Measurements from ENCODE around the gene WSB1.

Gene WSB1

GRCh38 chr17:27339836-27340550 is 46.1 kb downstream of the WSB1 start:
- no peak for DNase-seq

DNA sequence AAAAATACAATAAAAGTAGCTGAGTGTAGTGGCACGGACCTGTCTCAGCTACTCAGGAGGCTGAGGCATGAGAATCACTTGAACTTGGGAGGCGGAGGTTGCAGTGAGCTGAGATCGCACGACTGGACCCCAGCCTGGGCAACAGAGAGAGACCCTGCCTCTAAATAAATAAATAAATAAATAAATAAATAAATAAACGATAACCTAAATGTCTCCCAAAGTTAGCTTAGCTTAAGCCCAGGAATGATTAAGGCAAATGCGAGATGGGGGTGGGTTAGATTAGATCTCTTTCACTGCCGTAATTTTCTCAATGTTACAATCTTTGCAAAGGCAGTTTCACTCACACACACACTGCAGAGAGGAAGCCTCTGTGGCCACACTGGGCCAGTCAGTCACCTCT is 46.7 kb downstream of the WSB1 start:
- DNase-seq = no peak

GRCh38 chr17:27341041-27341471 is 47.1 kb downstream of the WSB1 start:
- no peak for DNase-seq

GRCh38 chr17:27342059-27342458 is 48.1 kb downstream of the WSB1 start:
- no peak for DNase-seq

- DNase-seq = no peak
Measured at GRCh38 chr17:27343294-27343693, 49.4 kb downstream of the WSB1 start.

DNA sequence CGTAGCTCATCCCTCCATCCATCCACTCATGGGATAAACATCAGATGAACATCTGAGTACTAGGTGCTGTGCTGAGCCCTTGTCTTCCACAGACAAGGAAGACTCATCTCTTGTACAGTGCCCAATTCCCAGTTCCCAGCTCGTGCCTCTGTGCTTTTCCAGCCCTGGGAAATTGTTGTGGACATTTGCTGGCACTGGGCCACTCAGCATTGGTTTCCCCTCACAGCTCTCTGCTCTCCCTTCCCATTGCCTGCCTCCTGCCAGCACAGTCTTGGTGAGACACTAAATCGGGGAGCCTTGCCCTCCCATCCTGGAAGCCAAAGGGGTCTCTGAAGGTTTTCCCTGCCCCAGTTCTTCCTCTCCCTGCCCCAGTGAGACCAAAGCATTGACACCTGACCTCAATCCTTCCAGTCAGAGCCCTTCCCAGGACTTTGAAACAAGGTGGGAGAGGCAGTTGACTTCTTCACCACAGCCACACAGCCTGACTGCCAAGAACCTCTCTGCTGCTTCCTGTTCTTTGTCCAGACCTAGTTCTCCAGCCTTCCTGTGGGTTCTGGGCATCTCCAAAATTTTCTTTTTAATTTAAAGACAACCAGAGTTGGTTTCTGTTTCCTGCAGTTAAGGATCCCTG is 50.2 kb downstream of the WSB1 start:
- no peak for DNase-seq

- DNase-seq = no peak
Measured at GRCh38 chr17:27345141-27345904, 51.4 kb downstream of the WSB1 start.

DNA sequence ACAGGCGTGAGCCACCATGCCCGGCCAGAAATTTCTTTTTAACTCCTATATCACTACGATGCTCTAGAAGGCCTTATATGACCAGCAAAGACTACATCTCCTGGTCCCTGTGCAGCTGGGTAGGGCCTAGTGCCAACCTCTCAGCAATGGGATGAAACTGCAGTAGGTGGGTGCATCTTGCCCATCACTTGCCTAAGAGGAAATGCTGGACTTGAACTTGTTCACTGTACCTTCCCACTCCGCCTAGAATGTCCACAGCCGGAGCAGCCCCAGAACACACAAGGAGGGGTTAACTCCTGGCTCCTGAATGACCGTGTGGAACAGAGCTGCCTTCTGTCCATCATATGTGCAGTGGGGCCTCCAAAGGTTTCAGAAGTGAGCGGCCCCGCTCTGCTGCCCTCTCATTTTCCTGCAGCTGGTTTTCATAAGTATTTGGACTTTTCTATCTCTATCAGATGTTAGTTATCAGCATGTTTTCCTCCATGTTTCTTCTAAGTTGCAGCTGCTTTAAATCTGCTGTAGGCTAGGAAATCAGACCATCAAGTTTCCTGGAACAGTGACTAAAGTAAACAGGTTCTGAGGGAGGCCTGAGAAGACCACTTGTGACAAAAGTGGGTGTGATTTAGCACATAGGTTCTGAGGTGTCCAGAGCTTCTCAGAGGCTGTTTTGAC is 52.5 kb downstream of the WSB1 start:
- DNase-seq = no peak

DNA sequence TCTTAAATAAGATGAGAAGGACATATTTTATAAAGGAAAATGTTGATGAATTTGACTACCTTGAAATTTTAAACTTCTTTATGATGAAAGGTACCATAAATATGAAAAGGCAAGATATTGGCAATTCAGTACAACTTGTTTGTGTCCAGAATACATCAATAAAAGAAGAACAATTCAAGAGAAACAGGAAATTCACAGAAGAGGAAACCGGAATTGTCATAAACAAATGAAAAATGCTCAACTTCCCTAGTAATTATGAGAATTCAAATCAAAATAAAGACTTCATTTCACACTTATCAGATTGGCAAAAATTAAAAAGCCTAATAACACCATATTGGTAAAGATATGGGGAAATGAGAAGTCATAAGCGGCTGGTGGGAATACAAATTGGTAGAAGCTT is 54.3 kb downstream of the WSB1 start:
- DNase-seq = no peak

DNA sequence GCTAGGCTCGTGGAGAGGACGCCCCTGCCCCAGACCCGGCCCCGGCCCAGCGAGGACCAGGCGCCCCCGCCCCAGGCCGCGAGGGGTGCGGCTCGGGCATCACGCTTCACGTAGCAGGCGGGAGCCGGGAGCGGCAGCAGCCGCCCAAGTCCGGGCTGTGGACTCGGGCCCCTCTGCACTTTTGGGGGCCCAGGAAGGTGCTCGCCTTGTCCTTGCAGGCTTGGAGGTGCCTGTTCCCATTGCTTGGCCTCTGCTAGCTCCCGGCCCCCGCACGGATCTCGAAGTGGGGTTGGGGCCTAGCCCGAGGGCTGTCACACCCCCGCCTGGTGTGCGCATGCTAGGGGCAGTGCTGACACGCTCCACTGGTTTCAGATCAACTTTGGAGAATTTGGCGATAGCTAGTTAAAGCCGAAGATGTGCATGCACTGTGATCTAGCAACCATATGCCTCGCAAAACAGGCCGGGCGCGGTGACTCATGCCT is 55.7 kb downstream of the WSB1 start:
- DNase-seq = no peak

- no peak for DNase-seq
Measured at GRCh38 chr17:27351759-27352158, 57.8 kb downstream of the WSB1 start.

- DNase-seq = no peak
Measured at GRCh38 chr17:27352448-27353032, 58.6 kb downstream of the WSB1 start.

DNA sequence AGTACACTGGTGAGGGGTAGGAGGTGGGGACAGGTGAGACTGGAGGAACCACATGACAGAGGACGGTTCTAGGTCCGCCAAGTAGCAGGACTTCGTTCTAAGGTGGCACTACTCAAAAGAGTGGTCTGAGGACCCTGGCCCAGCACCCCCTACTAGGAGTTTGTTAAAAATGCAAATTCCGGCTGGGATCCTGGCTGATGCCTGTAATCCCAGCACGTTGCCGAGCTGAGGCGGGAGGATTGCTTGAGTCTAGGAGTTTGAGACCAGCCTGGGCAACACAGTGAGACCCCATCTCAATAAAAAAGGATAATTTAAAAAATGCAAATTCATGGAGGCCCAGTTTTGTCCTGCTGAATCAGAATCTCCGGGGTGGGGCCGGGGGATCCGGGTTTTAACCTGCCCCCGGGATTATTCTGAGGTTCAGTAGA is 59.1 kb downstream of the WSB1 start:
- DNase-seq = no peak

- DNase-seq = peak; percentile 76
Measured at GRCh38 chr17:27353461-27354050, 59.6 kb downstream of the WSB1 start.

- no peak for DNase-seq
Measured at GRCh38 chr17:27354051-27354490, 60.2 kb downstream of the WSB1 start.

DNA sequence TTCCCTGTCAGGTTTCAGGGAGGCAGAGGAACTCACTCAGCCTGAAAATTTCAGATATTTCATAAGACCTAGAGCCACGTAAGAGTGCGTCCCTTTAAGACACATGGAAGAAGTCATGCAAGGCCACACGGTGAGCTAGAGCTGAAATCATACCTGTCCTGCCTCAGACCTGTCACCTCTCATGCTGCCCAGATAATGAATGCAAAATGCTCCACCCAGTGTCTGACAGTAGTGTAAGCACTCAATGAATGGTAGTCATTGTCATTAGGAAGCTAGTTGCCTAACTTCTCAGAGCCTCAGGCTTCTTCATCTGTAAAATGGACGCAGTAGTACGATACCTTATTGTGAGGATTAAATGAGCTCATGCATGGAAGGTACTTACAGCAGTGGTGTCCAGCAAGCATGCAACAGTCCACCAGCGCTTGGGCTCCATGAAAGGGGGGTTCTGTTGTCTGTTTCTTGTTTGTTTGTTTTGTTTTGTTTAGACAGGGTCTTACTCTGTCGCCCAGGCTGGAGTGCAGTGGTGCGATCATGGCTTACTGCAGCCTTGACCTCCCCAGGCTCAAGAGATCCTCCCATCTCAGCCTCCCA is 60.7 kb downstream of the WSB1 start:
- no peak for DNase-seq

GRCh38 chr17:27355419-27355818 is 61.5 kb downstream of the WSB1 start:
- no peak for DNase-seq

- no peak for DNase-seq
Measured at GRCh38 chr17:27356091-27356705, 62.3 kb downstream of the WSB1 start.

- no peak for DNase-seq
Measured at GRCh38 chr17:27357236-27357635, 63.3 kb downstream of the WSB1 start.

DNA sequence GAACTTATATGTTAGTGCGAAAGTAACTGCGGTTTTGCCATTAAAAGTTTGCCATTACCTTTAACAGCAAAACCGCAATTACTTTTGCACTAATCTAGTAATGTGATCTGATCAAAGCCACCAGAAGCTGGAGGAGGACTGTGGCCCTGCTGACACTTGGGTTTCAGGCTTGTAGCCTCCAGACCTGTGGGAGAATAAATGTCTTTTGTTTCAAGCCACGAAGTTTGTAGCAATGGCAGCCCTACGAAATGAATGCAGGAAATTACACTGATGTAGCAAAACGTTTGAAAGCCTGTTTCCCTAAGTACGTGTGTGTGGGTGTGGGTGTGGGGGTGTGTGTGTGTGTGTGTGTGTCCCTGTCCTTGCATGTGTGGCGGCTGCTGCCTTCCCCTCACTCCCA is 66.6 kb downstream of the WSB1 start:
- DNase-seq = no peak

- DNase-seq = no peak
Measured at GRCh38 chr17:27361695-27362094, 67.8 kb downstream of the WSB1 start.

All from effector CD8-positive, alpha-beta T cell (primary cell).